Measurements from ENCODE around the gene DNAJA4.

- TF ChIP-seq CTCF (IDR thresholded peaks at IDR 0.05; ENCODE audit: low read length) (no peak), EZH2 (IDR thresholded peaks at IDR 0.05; ENCODE audit: borderline replicate concordance, low read length) (no peak)
Observed at GRCh38 chr15:78216276-78217104, 47.9 kb upstream of the DNAJA4 start.

Data from OCI-LY1 (cell line).